Neuronal stem cell (in vitro differentiated cells): Measurements from ENCODE around the gene VAC14.

ENCODE experiments used
- DNase-seq: peaks from one replicate; pipeline ENCODE4 v3.0.0-alpha.2; 2013; ENCODE audit warnings: low spot score
- H2AFZ ChIP-seq: one replicate; pipeline ENCODE4 v1.6.1; 2013; ENCODE audit warnings: mild to moderate bottlenecking, low read length, inconsistent platforms
- H2AK5ac ChIP-seq: 2 replicates; pipeline ENCODE4 v1.6.1; 2013; ENCODE audit warnings: low read depth, mild to moderate bottlenecking, inconsistent platforms, low read length, moderate library complexity, mixed read lengths
- H2BK120ac ChIP-seq: 2 replicates; pipeline ENCODE4 v1.6.1; 2013; ENCODE audit warnings: low read depth, mild to moderate bottlenecking, inconsistent platforms, low read length, moderate library complexity, mixed read lengths
- H2BK12ac ChIP-seq: one replicate; pipeline ENCODE4 v1.6.1; 2013; ENCODE audit warnings: low read length, inconsistent platforms
- H2BK15ac ChIP-seq: 2 replicates; pipeline ENCODE4 v1.6.1; 2013; ENCODE audit warnings: mild to moderate bottlenecking, low read length, inconsistent platforms, mixed read lengths
- H2BK5ac ChIP-seq: one replicate; pipeline ENCODE4 v1.6.1; 2013; ENCODE audit warnings: inconsistent platforms, mild to moderate bottlenecking, low read length, moderate library complexity
- H3K14ac ChIP-seq: one replicate; pipeline ENCODE4 v1.6.1; 2013; ENCODE audit warnings: low read length, inconsistent platforms
- H3K18ac ChIP-seq: 2 replicates; pipeline ENCODE4 v1.6.1; 2013; ENCODE audit warnings: low read length, inconsistent platforms
- H3K23ac ChIP-seq: 2 replicates; pipeline ENCODE4 v1.6.1; 2013; ENCODE audit warnings: low read depth, mild to moderate bottlenecking, mixed read lengths, low read length, inconsistent platforms; ENCODE audit not compliant: poor library complexity
- H3K27ac ChIP-seq: replicated peaks from 3 replicates; pipeline ENCODE4 v1.5.1; 2013; ENCODE audit warnings: low read length, inconsistent platforms
- H3K27me3 ChIP-seq, 3 experiments: 2 replicates each; pipeline ENCODE4 v1.6.1; 2013; ENCODE audit warnings: low read length in 3 of 3, mild to moderate bottlenecking in 2 of 3, inconsistent platforms in 1 of 3, low read depth in 1 of 3, mixed read lengths in 1 of 3, moderate library complexity in 1 of 3; ENCODE audit not compliant: control insufficient read depth in 3 of 3, insufficient read depth in 3 of 3
- H3K36me3 ChIP-seq, 2 donors: replicated peaks in 1 of 2; 2 replicates each; pipeline ENCODE4 v1.6.1; 2013; ENCODE audit warnings: low read length in 2 of 2; ENCODE audit not compliant: control insufficient read depth in 2 of 2, insufficient read depth in 2 of 2
- H3K4ac ChIP-seq: 2 replicates; pipeline ENCODE4 v1.6.1; 2013; ENCODE audit warnings: inconsistent platforms, mild to moderate bottlenecking, low read length, moderate library complexity
- H3K4me1 ChIP-seq, 2 donors: 1 replicate in 1 of 2; 2 replicates in 1 of 2; pipeline ENCODE4 v1.6.1; 2013; ENCODE audit warnings: low read length in 2 of 2, low read depth in 1 of 2; ENCODE audit not compliant: control insufficient read depth in 2 of 2, insufficient read depth in 1 of 2
- H3K4me2 ChIP-seq: one replicate; pipeline ENCODE4 v1.6.1; 2013; ENCODE audit warnings: mild to moderate bottlenecking, low read length, inconsistent platforms; ENCODE audit not compliant: insufficient read depth, poor library complexity, severe bottlenecking
- H3K4me3 ChIP-seq, 2 donors: 2 replicates each; pipeline ENCODE4 v1.5.1; 2013; ENCODE audit warnings: low read length in 2 of 2, mild to moderate bottlenecking in 2 of 2, inconsistent platforms in 1 of 2, moderate library complexity in 1 of 2
- H3K79me1 ChIP-seq: one replicate; pipeline ENCODE4 v1.6.1; 2013; ENCODE audit warnings: low read depth, mild to moderate bottlenecking, inconsistent platforms, low read length, moderate library complexity
- H3K9ac ChIP-seq: one replicate; pipeline ENCODE4 v1.6.1; 2013; ENCODE audit warnings: mild to moderate bottlenecking, low read depth, low read length, inconsistent platforms; ENCODE audit not compliant: poor library complexity
- H3K9me3 ChIP-seq, 2 donors: replicated peaks in 1 of 2; 2 replicates each; pipeline versions ENCODE3 to v1.6.1; 2013; ENCODE audit warnings: low read length in 2 of 2, mild to moderate bottlenecking in 2 of 2, inconsistent platforms in 1 of 2, low read depth in 1 of 2, mixed read lengths in 1 of 2, moderate library complexity in 1 of 2; ENCODE audit not compliant: control insufficient read depth in 2 of 2, insufficient read depth in 1 of 2
- H4K8ac ChIP-seq: one replicate; pipeline ENCODE4 v1.6.1; 2013; ENCODE audit warnings: low read depth, mild to moderate bottlenecking, inconsistent platforms, low read length, moderate library complexity
- H4K91ac ChIP-seq: one replicate; pipeline ENCODE4 v1.6.1; 2013; ENCODE audit warnings: low read length, low read depth, mild to moderate bottlenecking, inconsistent platforms; ENCODE audit not compliant: poor library complexity
- WGBS, 2 donors: extraction: QIAGEN DNeasy Blood & Tissue Kit; methylation state at CpG; one replicate each; pipeline ENCODE4 v1.1.7; 2013; ENCODE audit warnings: missing lambda C conversion rate in 2 of 2, mixed read lengths in 1 of 2; ENCODE audit not compliant: insufficient read length in 2 of 2, insufficient replicate concordance in 1 of 2; ENCODE audit errors: extremely low coverage in 2 of 2; 5-methylcytosine and 5-hydroxymethylcytosine counted together

Gene VAC14

DNA sequence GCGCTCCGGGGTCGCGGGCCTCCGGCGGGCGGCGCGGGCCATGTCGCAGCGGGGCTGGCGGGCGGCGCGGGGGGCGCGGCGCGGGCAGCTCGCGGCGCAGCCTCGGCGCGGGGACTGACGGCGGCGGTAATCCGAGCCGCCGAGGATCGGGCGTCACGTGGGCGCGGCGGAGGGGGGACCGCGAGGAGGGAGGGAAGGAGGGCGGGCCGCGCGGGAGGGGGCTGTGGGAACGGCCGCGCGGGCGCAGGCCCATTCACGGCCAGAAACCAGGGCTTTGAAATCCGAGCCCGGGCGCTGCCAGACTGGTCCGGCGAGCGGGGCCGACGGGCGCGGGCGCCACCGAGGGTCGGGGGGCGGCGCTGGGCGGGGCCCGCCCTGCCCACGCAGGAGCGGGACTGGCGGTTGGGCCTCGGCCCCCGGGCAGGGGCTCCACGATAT is 115.0 kb downstream of the VAC14 start, which contains the start of gene MTSS2:
MTSS2 (minus strand) TSS at position 116 of the 438 bp plus-strand sequence. CDS start 262 bp downstream, outside the sequence.
- Histone ChIP-seq H3K9me3 (peaks cover 0 to 2% of the 10 kb centered on the region in 2 donors), H2AK5ac (peak within 1 kb of the TSS; percentile 100), H3K79me1 (peaks cover 19% of the 10 kb centered on the region), H3K27me3 (no peaks in the 10 kb centered on the region), H2AFZ (peak within 1 kb of the TSS; percentile 88), H4K91ac (peak within 1 kb of the TSS; percentile 22), H2BK5ac (peak within 1 kb of the TSS; percentile 84), H3K36me3 (peaks cover 3 to 13% of the 10 kb centered on the region in 2 donors), H3K4ac (peak within 1 kb of the TSS; percentile 77), H3K23ac (peak within 1 kb of the TSS; percentile 68), H2BK12ac (peak within 1 kb of the TSS; percentile 58), H3K27ac (peak within 1 kb of the TSS; percentile 20), H3K18ac (peak within 1 kb of the TSS; percentile 99), H3K4me2 (peak within 1 kb of the TSS; percentile 95), H2BK15ac (peak within 1 kb of the TSS; percentile 99), H3K4me3 (peak within 1 kb of the TSS; percentile 92), H2BK120ac (peak within 1 kb of the TSS; percentile 70), H3K9ac (peak within 1 kb of the TSS; percentile 94), H4K8ac (no peak within 1 kb of the TSS), H3K4me1 (peaks cover 27 to 30% of the 10 kb centered on the region in 2 donors), H3K14ac (peak within 1 kb of the TSS; percentile 97)
- WGBS, 2 donors: no CpG with 5 or more reads among the region's 72 CpGs
- peak; percentile 84 for DNase-seq

DNA sequence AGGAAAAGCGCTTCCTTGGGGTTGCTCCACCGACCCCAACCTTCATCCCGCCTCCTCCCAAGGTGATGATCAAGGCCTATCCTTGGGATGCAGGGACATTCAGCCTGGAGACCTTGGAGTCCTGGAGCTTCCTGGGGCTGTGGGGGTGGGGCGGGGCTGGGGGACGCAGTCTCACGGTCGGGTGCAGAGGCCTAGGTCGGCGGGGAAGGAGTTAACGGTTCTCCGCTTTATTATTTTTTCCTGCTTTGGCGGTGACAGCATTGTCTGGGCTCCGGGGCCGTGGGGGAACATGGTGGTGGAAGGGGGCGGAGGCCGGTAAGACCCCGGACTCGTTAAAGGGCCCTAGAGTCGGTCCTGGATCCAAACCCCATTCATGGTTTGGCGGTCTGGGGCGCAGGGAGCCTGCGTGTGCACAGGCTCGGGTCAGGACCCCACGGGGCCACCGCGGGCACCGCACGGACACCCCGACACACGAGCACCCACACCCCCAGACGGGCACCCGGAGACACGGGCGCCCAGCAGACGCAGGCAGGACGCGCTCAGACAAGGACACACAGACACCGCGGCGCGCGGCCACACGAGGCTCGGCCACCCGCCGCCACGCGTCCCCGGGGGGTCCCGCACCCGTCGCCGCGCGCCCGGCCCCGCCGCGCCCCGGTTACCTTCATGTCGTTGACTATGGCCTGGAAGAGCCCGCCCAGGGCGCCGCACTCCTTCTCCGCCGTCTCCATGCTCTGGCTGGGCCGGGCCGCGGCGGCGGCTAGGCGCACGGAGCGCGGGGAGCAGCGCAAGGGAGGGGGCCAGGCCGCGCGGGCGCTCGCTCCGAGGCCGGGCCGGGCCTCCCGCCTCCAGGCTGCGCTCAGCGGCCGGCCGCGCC is 115.7 kb downstream of the VAC14 start:
- no CpG with 5 or more reads among the region's 90 CpGs for WGBS, 2 donors
- peak overlapping the region; percentile 58 for H2BK12ac ChIP-seq
- peak overlapping the region; percentile 97 for H3K14ac ChIP-seq
- H3K36me3 ChIP-seq: peaks cover 4 to 19% of the 10 kb centered on the region in 2 donors
- H2BK5ac ChIP-seq: no peak overlapping the region
- peak overlapping the region; percentile 86 for H2AFZ ChIP-seq
- H3K27ac ChIP-seq: peak overlapping the region; percentile 4
- H4K8ac ChIP-seq: no peak overlapping the region
- peaks cover 0 to 2% of the 10 kb centered on the region in 2 donors for H3K9me3 ChIP-seq
- no peaks in the 10 kb centered on the region for H3K27me3 ChIP-seq
- no peak overlapping the region for H2BK15ac ChIP-seq
- H3K4me2 ChIP-seq: peak overlapping the region; percentile 95
- peak overlapping the region; percentile 68 for H3K23ac ChIP-seq
- H2AK5ac ChIP-seq: peak overlapping the region; percentile 89
- no peak overlapping the region for H4K91ac ChIP-seq
- H3K4ac ChIP-seq: no peak overlapping the region
- peak overlapping the region; percentile 94 for H3K9ac ChIP-seq
- peaks cover 23% of the 10 kb centered on the region for H3K79me1 ChIP-seq
- peak overlapping the region; percentile 92 for H3K4me3 ChIP-seq
- H3K4me1 ChIP-seq: peaks cover 27 to 32% of the 10 kb centered on the region in 2 donors
- no peak overlapping the region for H2BK120ac ChIP-seq
- DNase-seq: no peak
- peak overlapping the region; percentile 97 for H3K18ac ChIP-seq

DNA sequence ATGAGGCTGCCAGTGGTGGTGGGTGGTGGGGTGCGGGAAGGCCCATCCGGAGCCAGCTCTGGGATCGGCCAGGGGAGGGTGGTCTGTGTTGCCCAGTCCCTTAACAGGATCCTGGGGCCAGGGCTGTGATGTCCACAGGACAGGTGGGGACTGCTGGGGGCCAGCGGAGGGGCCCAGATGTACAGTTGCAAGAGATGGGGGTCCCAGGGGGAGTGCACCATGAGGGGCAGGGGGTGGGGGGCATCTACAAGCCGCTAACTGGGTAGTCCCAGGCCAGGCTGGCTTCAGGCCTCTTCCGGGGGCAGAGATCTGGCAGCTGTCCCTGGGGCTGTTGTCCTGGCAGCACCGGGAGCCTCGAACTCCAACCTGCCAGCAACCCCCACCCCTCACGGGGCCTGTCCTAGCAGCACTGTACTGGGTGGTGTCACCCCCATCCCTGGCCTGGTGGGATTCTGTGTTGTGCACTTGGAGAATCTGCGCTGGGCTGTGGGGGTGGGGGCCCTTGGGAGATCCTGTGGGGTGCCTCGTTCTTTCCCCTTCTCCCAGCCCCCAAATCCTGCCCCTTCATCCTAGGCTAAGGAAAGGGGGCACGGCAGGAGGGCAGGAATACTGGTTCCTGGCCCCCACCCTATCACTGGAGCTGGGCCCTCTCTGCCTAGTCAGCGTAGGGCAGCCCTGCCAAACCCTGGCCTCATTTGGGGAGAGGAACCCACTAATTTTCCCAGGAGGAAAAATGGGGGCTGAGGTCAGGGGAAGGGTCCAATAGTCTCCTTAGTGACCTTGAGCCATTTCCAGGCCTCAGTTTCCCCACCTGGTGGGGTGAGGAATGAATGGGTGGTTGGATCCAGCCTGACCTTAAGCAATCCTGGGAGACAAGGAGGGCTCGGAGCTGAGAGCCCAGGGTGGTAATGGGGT is 116.6 kb downstream of the VAC14 start:
- Histone ChIP-seq H3K27ac (no peak overlapping the region), H2BK5ac (peak overlapping the region; percentile 66), H2AFZ (no peak overlapping the region), H3K4me1 (peaks cover 27 to 35% of the 10 kb centered on the region in 2 donors), H4K91ac (no peak overlapping the region), H3K36me3 (peaks cover 5 to 25% of the 10 kb centered on the region in 2 donors), H2AK5ac (peak overlapping the region; percentile 61), H2BK120ac (no peak overlapping the region), H3K23ac (peak overlapping the region; percentile 31), H3K14ac (peak overlapping the region; percentile 31), H3K79me1 (peaks cover 26% of the 10 kb centered on the region), H4K8ac (no peak overlapping the region), H3K27me3 (no peaks in the 10 kb centered on the region), H3K4me3 (peak overlapping the region; percentile 73 to 92), H3K9ac (peak overlapping the region; percentile 70), H2BK12ac (no peak overlapping the region), H3K18ac (peak overlapping the region; percentile 11), H3K9me3 (peaks cover 0 to 2% of the 10 kb centered on the region in 2 donors), H3K4me2 (peak overlapping the region; percentile 95), H3K4ac (no peak overlapping the region), H2BK15ac (peak overlapping the region; percentile 55)
- no CpG with 5 or more reads among the region's 14 CpGs for WGBS, 2 donors
- no peak for DNase-seq
